Measurements from ENCODE around the gene KRABD2.

KRABD2 gene

DNA sequence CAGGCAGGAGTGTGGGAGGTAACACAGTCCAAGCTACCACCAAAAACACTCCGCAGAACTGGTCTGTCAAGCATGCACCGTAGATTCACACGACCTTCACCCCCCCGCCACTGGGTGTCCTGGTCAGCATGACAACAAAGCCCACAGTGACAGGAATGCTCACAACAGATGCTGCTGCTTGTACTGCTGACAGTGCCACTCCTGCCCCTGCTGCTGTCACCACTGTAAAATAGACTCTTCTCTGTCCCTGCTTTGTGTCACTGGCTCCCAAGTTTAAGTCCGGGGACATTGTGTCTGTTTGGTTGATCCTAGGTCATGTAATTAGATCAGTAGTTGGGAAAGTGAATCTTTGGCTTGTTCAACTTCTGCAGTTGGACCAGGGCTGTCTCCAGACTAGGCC lies 43.8 kb downstream of the KRABD2 start:
- H3K4me3 Mint-ChIP-seq, result no peak overlapping the region
- no peak for DNase-seq
- no peaks in the 10 kb centered on the region for H3K36me3 Mint-ChIP-seq (ENCODE audit: low read depth)
- peaks cover 22% of the 10 kb centered on the region for H3K27me3 Mint-ChIP-seq
- H3K9me3 Mint-ChIP-seq, result no peaks in the 10 kb centered on the region
- H3K4me1 Mint-ChIP-seq (ENCODE audit: low read depth), result peaks cover under 1% of the 10 kb centered on the region
- no peak overlapping the region for H3K27ac Mint-ChIP-seq

DNA sequence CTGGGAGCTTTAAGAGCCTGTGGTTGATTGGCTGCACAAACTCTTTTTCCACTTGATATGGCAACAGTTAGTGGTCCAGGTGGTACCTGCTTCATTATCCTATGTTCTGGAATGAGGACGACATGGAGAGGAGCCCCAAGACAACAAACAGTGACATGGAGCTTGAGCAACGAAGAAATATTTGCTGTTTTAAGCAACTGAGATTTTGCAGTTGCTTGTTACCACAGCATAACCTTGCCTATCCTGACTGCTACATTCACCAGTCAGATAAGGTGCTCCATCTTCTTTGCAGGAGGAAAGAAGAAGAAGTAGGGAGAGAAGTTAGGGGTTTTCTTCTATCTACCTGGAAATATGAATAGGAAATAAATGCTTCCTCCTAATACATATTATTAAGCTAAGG lies 44.4 kb downstream of the KRABD2 start:
- DNase-seq, result no peak
- peaks cover 28% of the 10 kb centered on the region for H3K27me3 Mint-ChIP-seq
- H3K4me1 Mint-ChIP-seq (ENCODE audit: low read depth), result peaks cover 5% of the 10 kb centered on the region
- no peak overlapping the region for H3K27ac Mint-ChIP-seq
- no peaks in the 10 kb centered on the region for H3K9me3 Mint-ChIP-seq
- no peak overlapping the region for H3K4me3 Mint-ChIP-seq
- no peaks in the 10 kb centered on the region for H3K36me3 Mint-ChIP-seq (ENCODE audit: low read depth)

DNA sequence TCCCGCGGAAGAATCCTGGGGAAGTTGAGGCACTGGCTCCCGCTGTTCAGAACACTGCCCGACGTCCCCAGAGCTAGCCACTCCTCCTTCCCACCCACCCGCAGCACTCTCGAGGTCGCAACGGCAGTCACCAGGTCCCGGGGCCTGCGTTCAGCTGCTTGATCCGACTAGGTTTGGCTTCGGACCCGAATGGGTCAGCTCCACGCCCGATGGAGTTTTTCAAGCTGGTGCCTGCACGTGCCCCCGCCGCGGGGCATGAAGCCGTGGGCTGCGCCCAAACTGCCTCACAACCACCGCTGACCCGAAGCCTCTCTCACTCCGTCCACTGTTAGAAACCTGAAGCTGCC lies 49.2 kb downstream of the KRABD2 start:
- Mint-ChIP-seq H3K9me3 (no peaks in the 10 kb centered on the region), H3K36me3 (ENCODE audit: low read depth) (no peaks in the 10 kb centered on the region), H3K27me3 (peaks cover 54% of the 10 kb centered on the region), H3K4me3 (peak overlapping the region; percentile 65), H3K4me1 (ENCODE audit: low read depth) (peaks cover 18% of the 10 kb centered on the region), H3K27ac (no peak overlapping the region)
- no peak for DNase-seq

Measured in activated T-cell treated with anti-CD3 and anti-CD28 coated beads, Interleukin-2, amount 50 U/mL, for 24 hours (primary cell).